GM18907 (cell line): ENCODE data around the gene FGGY.

Experiments used
- ATAC-seq: cut with Tn5 transposase; IDR thresholded peaks from one replicate; pipeline ENCODE4 v1.9.1; 2021; ENCODE audit warnings: mild to moderate bottlenecking, moderate library complexity; ENCODE audit not compliant: unreplicated experiment

FGGY gene

GRCh38 chr1:59670662-59671061 lies 373.8 kb downstream of the FGGY start:
- ATAC-seq = no peak

GRCh38 chr1:59671066-59671952 lies 374.4 kb downstream of the FGGY start:
- no peak for ATAC-seq

- no peak for ATAC-seq
Measured at GRCh38 chr1:59671953-59672305, 375.0 kb downstream of the FGGY start.

- no peak for ATAC-seq
Measured at GRCh38 chr1:59672851-59673572, 376.1 kb downstream of the FGGY start.

- ATAC-seq = no peak
Measured at GRCh38 chr1:59673573-59674450, 376.9 kb downstream of the FGGY start.

GRCh38 chr1:59674595-59674994 lies 377.7 kb downstream of the FGGY start:
- no peak for ATAC-seq

- ATAC-seq = no peak
Measured at GRCh38 chr1:59675936-59676335, 379.0 kb downstream of the FGGY start.

- no peak for ATAC-seq
Measured at GRCh38 chr1:59678040-59678439, 381.1 kb downstream of the FGGY start.

GRCh38 chr1:59678493-59679228 lies 381.8 kb downstream of the FGGY start:
- no peak for ATAC-seq

- ATAC-seq = no peak
Measured at GRCh38 chr1:59680044-59680443, 383.1 kb downstream of the FGGY start.

- ATAC-seq = no peak
Measured at GRCh38 chr1:59682396-59683080, 385.6 kb downstream of the FGGY start.

- ATAC-seq = no peak
Measured at GRCh38 chr1:59683197-59683596, 386.3 kb downstream of the FGGY start.

GRCh38 chr1:59684698-59685097 lies 387.8 kb downstream of the FGGY start:
- no peak for ATAC-seq

- no peak for ATAC-seq
Measured at GRCh38 chr1:59685101-59685500, 388.2 kb downstream of the FGGY start.

GRCh38 chr1:59685666-59686065 lies 388.8 kb downstream of the FGGY start:
- no peak for ATAC-seq

- no peak for ATAC-seq
Measured at GRCh38 chr1:59686170-59686569, 389.3 kb downstream of the FGGY start.

GRCh38 chr1:59686574-59686973 lies 389.7 kb downstream of the FGGY start:
- ATAC-seq = no peak

- no peak for ATAC-seq
Measured at GRCh38 chr1:59687081-59687480, 390.2 kb downstream of the FGGY start.

- no peak for ATAC-seq
Measured at GRCh38 chr1:59688976-59689375, 392.1 kb downstream of the FGGY start.

GRCh38 chr1:59689730-59690129 lies 392.8 kb downstream of the FGGY start:
- no peak for ATAC-seq
